GM21737 (cell line): Measurements from ENCODE around the gene B3GALT6.

Experiments used
- ATAC-seq: cut with Tn5 transposase; IDR thresholded peaks from one replicate; pipeline ENCODE4 v1.9.1; 2021; ENCODE audit warnings: mild to moderate bottlenecking, moderate library complexity; ENCODE audit not compliant: unreplicated experiment

B3GALT6 gene

DNA sequence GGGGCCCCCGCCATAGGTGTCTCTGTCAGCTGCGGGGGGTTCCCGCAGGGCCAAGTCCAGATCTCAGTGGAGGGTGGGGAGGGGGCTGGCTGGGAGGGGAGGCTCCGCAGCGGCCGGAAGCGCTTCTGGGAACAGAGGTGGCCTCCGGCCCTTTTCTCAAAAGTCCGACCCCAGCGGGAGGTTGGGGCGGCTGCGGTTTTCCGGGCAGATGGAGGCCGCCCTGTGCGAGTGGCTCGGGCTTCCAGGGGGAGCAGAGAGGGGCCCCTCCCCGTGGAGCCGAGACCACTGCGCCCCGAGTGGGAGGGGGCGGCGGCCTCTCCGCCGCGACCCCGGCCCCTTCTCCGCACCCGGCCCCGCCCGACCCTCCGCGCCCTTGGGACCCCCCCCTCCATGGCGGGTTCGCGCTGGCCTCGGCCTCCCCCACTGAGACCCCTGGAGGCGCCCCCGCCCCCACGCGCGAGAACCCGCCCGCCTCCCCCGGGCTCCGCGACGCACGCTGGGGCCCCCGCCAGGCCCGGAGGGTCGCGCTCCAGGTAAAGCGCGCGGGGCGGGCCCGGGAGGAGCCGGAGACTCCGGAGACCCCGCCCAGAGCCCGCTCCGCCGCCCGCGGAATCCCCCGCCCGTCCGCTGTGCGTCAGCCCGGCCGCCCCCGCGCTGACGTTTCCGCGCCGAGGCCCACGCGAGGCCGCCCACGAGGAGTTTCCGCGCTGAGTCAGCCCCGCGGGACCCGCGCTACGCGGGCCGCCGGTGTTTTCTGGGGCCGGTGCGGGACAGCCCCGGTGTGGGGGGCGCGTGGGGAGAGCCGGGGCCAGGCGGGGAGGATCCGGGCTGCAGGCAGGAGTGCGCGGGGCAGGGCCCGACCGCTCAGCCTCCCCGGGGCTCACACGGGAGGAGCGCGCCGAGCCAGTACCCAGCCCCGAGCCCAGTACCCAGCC is 30.9 kb upstream of the B3GALT6 start:
- peak; percentile 38 for ATAC-seq

DNA sequence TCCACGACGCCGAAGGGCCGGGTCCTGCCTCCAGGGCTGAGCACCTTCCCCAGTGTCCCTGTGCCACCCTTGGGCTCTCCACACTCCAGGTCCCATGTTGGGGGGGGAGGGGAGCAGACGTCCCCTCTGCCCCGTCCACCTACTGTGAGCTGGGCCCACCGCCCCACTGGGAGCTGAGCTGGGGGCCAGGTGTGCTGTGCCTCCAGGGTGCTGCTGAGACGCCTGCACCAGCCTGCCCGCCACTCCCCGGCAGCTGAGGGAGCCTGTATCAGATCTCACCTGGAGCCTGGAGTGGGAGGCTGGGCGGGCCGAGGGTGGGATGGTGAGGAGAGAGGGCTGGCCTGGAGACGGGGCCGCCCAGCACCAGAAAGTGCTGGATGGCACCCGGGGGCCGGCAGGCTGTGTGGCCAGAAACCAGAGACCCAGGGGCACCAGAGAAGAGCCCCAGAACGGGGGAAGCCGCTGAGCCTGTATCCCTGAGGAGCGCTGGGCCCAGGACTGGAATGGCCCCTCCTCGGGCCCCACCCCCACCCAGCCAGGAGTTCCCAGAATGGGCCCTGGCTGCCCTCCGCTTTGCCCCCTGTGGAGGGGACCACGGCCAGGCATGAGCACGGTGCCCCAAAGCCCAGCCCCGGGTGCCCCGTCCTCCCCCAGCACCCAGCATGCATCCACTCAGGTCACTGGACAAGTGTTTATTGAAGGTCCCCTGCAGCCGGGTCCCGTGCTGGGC is 29.0 kb upstream of the B3GALT6 start:
- no peak for ATAC-seq

DNA sequence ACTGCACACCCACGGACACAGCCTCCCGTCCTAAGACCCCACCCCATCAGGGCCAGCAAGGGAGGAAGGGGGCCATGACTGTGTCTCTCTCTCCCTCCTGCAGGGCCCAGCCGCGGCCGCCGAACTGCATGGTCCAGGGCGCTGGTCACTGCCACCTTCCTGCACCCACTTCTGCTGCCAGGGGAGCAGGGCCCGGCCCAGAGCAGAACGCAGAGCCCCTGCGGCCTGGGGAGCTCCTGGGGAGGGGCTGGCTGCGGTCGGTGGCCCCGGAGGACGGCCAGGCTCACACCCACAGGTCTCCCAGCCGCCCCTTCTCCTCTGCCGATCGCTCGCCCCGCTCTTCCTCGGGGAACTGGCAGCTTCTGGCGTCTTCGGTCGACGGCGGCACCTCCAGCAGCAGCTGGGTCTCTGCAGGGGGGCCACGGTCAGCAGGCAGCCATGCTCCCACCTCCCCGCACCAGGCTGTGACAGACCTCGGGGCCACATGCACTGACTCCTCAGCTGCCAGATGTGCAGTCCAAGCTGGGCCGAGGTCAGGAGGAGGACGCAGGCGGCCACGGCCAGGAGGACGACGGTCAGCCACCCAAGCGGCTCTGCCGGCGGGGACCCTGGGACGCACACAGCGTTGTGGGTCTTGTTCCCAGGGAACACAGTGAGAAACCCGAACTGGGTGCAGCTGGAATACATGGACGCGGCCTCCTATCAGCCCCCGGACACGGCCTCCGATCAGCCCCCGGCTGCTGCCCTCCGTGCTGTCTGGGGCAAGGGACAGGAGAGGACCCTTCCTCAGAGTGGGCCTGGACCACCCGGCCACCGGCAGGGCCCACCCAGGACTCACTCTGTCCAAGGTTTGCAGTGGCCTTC is 28.2 kb upstream of the B3GALT6 start:
- no peak for ATAC-seq

DNA sequence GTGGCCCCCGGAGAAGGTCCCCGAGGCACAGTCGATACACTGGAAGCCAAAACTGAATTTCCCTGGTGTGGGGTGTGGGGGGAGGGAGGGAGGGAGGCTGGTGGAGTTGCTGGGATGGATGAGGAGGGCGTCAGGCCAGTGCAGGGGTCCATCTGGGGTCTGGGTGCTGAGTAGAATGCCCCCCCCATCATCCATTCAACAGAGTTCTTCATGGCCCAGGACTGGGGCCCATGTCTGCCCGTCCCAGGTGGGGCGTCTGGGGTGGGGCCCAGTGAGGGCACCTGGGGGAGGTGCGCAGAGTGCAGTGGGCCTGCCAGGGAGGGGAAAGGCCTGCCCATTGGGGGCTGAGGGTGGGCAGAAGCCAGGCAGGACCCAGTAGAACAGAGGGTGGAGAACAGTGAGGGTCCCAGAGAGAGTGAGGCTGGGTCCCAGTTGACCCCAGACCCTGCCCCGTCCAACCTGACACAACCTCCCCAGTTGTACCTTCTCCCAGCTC is 27.6 kb upstream of the B3GALT6 start:
- no peak for ATAC-seq

DNA sequence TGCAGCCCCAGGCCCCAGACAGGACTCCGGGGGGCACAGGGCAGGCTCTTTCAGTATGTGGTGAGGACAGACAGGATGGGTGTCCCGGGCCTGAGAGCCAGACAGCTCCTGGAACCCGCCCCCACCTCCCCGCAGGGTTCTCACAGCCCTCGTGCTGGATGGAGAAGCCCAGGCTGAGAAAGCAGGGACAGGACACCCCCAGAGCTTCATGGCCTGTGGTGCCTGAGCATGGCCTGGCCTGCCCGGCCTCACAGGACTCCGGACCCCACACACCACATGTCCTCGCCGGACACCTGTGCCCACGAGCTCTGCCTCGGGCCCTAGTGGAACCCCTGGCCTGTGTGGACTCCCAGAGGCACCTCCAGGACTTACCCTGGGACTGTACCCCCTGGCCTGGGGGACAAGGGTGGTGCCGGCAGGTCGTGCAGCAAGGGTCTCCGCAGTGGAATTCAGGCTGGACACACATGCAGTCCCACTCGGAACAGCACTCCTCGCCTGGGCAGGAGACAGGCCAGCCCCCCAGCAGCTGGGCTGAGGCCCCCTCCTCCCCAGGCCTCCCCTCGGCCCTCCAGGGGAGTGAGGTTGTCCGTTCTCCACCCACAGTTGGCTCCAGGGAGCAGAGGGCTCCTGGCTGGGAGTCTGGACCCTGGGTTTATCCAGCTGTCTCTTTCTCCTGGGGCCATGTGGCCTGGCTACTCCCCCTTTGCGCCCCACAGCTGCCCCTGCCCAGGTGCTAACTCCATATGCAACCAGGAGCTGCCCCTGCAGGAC is 26.9 kb upstream of the B3GALT6 start:
- ATAC-seq = no peak

DNA sequence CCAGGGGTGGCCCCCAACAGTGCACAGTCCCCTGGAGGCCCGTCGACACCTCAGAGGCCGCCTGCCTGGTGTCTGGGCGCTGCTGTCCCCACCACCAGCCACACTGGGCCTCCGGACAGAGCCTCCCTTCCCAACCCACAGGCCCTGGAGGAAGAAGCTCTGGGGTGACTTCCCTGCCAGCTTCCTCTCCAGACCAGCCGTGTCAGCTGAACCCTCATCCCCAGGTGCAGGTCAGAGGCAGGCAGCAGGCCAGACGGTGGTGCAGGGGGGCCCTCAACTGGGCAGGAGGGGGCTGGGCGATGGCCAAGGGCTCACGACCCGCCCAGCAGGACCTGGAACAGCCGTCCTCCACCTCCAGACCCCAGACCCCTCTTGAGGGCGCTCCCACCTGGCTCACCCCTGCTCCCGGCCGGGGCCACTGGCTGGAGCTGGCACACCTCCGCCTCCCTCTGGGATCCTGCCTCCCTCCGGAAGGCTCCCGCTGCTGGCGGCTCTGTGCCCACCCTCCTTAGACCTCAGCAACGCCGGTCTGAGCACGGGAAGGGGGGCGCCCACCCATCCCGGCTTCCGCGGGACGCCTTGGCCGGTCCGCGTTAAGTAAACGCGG is 26.2 kb upstream of the B3GALT6 start:
- no peak for ATAC-seq

DNA sequence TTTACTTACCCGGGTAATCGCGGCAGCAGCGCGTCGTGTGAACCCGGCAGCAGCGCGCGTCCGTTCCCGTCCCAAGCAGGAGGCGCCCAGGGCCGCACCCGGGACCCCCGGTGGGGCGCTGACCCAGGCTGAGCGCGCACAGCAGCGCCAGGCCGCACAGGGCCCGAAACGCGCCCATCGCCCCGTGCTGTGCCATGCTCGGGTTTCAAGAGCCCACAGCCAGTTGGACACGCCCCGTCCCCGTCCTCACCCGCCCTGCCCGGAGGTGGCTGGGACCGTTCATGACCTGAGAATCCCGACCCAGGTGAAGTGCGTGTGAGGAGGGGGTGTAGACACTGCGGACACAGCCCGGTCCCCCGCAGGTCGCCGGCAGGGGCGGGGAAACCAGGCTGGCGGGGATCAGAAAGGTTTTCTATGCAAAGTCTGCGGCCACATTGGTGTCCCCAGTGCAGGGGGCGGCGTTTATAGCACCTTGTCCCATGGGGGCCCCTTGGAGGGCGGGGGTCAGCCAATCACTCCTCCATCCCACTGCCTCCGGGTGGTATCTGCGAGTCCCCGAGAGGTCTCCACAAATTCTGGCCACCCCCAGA is 25.6 kb upstream of the B3GALT6 start, which contains the start of gene TNFRSF18:
TSS of gene TNFRSF18 (minus strand) at position 217 of the 590 bp plus-strand sequence. CDS start at position 196, 21 bp downstream.
- ATAC-seq = no peak

DNA sequence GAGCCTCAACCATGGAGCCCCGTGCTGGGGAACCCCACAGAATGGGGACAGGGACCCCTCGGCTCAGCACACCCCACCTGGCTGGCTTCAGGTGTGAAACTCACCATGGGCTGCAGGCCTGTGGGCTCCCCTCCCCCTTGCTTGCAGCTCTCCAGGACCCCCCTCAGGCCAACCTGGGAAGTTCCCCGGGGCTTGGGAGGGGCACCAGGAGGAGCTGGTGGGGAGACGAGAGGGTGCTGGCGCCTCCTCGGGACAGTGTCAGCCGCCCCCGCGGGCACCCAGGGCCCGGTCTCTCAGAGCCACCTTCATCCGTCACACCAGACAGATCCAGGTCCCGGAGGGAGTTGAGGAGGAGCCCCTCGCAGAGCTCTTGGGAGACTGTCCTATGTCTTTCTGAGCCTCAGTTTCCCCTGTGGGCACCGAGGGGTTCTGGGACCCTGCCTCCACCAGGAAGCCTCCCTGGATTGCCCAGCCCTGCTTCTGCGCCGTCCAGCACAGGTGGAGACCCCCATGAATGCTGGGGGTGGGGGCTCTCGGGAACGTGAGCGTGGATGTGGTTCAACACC is 25.0 kb upstream of the B3GALT6 start:
- no peak for ATAC-seq

DNA sequence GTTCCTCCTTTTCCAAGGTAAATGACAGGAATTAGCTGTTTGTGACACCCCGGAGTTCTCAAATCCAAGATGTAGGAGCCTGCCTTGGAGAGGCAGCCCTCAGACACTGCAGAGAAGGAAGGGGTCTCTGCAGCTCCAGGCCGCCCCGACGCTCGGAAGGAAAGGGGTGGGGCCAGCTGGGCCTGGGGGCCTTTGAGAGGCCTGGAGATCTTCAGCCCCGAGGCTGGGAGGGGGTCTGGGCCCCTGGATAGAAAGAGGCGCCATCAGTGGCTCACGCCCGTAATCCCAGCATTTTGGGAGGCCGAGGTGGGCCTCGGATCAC is 24.5 kb upstream of the B3GALT6 start:
- ATAC-seq = no peak

DNA sequence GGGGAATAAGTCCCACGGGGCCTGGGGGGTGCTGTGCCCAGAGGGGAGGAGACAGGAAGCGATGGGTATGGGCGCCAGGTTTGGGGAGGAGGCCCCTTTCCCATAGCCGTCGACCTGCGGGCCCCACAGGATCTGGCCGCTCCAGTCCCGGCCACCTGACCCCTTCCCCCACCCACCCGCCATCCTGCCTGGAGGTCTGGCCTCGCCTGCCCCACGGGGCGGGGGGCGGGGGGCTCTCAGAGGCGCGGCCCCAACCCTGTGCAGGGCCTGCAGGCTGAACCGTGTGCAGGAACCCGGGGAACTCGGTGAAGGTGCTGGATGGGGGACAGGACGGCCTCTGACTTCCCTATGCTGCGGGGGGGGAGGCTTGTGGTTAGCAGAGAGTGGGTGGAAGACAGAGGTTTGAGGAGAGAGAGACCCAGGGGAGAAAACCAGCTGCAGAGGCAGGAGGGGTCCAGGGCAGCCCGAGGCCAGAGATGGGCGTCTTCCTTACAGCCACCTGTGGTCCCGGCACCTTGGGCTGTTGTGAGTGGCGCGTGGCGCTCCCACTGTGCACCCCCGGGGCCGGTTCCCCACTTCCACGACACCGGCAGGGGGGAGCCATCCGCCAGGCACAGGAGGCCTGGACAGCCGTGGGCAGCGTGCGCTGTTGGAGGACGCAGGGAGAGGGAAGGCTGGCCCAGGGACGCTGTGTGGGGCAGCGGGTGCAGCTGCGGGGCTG is 23.2 kb upstream of the B3GALT6 start:
- no peak for ATAC-seq

DNA sequence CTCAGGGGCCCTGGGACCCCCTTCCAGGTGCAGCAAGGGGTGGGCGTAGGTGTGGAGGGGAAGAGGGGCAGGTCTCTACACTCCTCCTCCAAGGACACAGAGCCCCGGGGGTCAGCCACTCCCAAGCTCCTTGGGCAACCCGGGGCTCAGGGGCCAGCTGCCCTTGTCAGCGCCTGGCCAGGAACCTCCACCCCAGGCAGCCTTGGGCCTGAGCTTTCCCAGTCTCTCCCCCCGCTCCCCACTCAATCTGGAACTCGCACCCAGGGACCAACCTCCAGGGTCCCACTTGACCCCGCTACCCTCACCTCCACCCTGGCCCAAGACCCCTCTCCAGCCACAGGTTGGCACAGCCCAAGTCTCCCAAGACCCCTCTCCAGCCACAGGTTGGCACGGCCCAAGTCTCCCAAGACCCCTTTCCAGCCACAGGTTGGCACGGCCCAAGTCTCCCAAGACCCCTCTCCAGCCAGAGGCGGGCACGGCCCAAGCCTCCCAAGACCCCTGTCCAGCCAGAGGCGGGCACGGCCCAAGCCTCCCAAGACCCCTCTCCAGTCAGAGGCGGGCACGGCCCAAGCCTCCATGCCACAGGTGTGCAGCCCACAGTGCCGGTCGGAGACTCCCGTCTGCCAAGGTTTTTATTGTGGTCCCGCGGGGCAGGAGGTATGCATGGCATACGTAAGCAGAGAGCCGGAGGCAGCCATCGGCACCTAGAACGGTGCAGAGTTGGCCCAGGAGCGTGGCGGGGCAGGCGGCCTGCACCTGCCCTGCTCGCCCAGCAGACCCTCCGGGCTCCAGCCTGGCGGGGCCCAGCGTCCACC is 21.1 kb upstream of the B3GALT6 start:
- ATAC-seq = no peak

DNA sequence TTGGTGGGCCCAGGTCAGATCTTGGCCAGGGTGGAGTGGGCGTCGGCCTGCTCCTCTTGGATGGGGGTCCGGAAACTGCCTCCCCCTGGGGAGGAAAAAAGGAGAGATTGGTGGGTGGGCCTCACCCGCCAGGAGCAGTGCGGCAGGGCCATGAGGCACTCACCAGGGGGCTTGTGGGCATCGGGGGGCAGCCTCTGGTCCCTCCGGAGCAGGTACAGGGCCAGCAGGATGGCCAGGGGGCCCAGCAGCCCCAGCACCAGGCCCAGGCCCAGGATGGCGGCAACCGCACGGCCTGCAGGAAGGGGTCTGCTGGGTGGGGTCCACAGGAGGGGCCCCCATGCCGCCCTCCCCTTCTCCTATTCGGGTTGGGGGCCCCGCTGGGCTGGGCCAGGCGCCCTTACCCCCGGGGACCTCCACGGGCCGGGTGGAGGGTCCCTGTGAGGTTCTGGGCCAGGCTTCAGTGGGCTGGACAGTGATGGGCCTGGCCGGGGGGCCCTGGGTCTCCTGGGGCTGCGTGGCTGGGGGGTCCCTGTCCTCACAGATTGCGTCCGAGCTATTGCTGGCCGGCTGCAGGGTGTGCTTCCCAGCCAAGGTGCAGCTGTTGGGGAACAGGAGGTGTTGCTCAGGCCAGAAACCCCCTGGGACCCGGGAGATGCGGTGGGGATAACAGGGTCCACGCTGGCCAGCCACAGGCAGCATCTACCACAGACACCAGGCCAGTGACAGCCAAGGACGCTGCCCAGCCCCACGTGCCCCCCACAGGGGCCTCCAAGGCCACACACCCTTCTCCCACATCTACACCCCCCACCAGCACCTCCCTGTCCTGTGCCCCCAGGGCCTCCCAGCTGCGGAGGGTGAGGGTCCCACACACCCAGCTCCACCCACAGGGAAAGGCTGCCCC is 20.2 kb upstream of the B3GALT6 start:
- no peak for ATAC-seq

DNA sequence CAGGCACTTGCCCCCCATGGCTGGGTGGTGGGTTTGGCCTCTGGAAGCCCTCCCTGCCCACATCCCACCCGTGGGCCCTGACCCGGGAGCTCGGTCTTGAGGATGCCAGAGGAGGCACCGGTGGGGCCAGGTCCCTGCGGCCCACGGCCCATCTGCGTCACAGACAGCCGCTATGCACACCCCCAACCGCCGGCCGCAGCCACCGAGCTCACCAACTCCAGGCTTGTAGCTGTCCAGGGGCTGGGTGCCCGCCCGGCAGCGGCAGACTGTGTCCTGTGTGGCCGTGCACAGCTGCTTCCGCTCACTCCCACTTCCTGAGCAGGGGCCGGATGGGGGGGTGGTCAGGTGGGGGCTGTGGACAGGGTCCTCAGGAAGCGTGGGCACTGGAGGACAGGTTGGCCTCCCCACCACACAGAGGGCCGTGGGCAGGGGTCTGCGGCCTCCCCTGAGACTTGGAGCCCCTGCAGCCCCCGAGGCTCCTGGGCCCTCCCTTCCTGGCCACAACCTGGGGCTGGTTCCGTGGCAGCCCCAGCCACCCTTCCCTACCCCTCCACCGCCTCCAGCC is 19.2 kb upstream of the B3GALT6 start:
- no peak for ATAC-seq

DNA sequence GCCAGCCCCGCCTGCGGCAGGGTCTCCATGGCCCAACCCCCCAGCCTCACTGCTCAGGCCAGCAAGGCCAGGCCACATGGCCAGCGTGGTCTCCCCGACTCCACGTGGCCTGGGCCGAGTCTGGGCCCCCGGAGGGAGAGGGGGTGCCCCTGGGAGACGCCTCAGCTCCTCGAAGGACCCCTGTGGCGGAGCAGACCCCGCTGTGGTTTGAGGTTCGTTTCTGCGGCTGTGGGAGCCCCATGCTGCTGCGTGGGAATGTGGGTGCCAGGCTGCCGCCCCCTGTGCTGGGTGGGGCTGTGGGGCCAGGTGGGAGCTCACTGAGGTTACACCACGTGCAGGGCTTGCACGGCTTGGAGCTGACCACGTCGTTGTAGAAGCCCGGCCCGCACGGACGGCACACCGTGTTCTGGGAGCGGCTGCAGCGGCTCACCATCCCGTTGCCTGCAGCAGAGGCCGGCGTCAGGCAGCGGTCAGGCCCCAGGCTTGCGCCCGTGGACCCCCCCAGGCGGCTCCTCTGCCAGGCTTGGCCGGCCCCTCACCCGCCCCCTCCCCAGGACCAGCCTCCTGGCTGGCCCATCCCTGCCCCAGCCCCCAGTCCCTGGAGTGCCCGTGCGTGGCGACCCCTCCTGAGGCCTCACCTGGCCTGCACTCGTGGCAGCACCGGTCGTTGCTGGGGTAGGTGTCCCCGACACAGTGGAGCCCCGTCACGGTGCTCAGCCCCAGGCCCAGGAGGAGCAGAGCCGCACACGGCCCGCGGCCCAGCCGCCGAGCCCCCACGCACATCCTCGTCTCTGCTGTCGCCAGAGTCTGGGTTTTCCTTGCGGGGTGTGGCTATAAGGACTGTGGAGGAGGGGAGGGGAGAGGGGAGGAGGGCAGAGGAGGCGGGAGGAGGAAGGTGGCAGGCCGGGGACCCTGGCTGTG is 18.4 kb upstream of the B3GALT6 start, which contains the start of gene TNFRSF4:
TSS of gene TNFRSF4 (minus strand) at position 809 of the 921 bp plus-strand sequence. CDS start at position 783, 26 bp downstream.
- no peak for ATAC-seq

DNA sequence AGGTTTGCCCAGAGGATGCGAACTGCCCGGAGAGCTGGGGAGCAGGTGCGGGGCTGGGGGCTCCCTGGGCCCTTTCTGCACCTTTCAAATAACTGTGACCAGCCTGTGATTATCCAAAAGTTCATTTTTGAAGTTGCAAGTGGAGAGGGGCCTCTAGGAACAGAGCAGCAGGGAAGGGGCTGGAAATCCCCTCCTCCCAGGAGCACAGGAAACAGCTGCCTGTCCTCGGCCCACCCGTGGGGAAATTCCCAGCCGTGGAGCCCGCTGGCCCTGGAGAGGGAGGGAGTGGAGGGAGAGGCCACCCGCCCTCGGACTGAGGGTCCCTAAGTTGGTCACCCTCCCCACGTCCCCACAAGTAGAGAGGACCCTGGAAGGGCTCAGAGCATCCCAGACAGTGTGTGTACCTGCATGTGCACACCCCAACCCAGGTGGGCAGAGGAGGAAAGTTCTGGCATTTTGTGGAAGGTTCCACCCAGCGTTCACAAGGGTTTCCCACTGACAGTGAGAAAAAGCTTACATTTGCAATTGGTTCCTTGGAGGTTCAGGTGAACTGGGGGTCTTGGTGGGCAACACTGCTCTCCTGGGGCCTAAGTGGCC is 16.9 kb upstream of the B3GALT6 start:
- ATAC-seq = no peak
